Endothelial cell of umbilical vein (primary cell): ENCODE measurements around the gene HES7. TPM values are rescaled to one million over a fixed set of nuclear protein-coding genes. Genes with fewer than 3 reads are reported as not detected.

Experiments
- BruUV-seq: library from RNA; stranded (reverse); fragments of 400-500 nt; replicated peaks from 2 replicates; lab custom pipeline; 2021; lab: Mats Ljungman, UMichigan
- CTCF ChIA-PET: fragments of 300-600, 350-600 bp; sonication (Branson Sonifier 250); formaldehyde crosslinking; loops from one replicate; lab custom pipeline; 2021; ENCODE audit warnings: antibody characterized with exemption, inconsistent platforms; lab: Charles Lee
- POLR2A ChIA-PET: fragments of 300-600, 350-600 bp; sonication (Branson Sonifier 250); formaldehyde crosslinking; loops from one replicate; lab custom pipeline; 2021; ENCODE audit warnings: antibody characterized with exemption, inconsistent platforms; lab: Charles Lee
- DNase-seq: peaks from one replicate; pipeline ENCODE4 v3.0.0-alpha.2; 2011; ENCODE audit warnings: low read depth, low spot score
- FAIRE-seq: peaks from 2 replicates; lab custom pipeline; 2011; peaks lifted over from hg19 to GRCh38; lab: Jason Lieb, UNC
- H2AFZ ChIP-seq: 2 replicates; pipeline ENCODE4 v1.6.0; 2012; ENCODE audit warnings: low read depth, low read length, control low read depth, inconsistent platforms
- H3K27ac ChIP-seq: 2 replicates; pipeline ENCODE4 v1.5.1; 2011; ENCODE audit warnings: low read depth, mild to moderate bottlenecking, control low read depth, low read length, moderate library complexity; ENCODE audit not compliant: insufficient read depth
- H3K27me3 ChIP-seq, 2 experiments: 2 replicates each; pipeline versions ENCODE4 v1.6.0 to v1.6.1; 2011; ENCODE audit warnings: low read length in 2 of 2, mixed read lengths in 1 of 2; ENCODE audit not compliant: control insufficient read depth in 2 of 2, insufficient read depth in 2 of 2
- H3K36me3 ChIP-seq, 2 experiments: 2 replicates in 1 of 2; 3 replicates in 1 of 2; pipeline ENCODE4 v1.5.1; 2011; ENCODE audit warnings: low read length in 2 of 2, mild to moderate bottlenecking in 1 of 2, moderate library complexity in 1 of 2; ENCODE audit not compliant: control insufficient read depth in 2 of 2, insufficient read depth in 2 of 2; ENCODE audit errors: extremely low read depth in 1 of 2
- H3K4me1 ChIP-seq: 3 replicates; pipeline ENCODE4 v1.5.1; 2011; ENCODE audit warnings: mild to moderate bottlenecking, low read length; ENCODE audit not compliant: control insufficient read depth, insufficient read depth; ENCODE audit errors: extremely low read depth
- H3K4me2 ChIP-seq: 2 replicates; pipeline ENCODE4 v1.6.1; 2011; ENCODE audit warnings: low read length, control low read depth, mixed read lengths; ENCODE audit not compliant: insufficient read depth
- H3K4me3 ChIP-seq, 3 experiments: fragments of 200-600 bp in 1 of 3; sonication (generic), shearing (Covaris generic) in 1 of 3; replicated peaks in 1 of 3; 2 replicates each; pipeline ENCODE4 v1.5.1; 2011 to 2016; ENCODE audit warnings: control low read depth in 3 of 3, low read length in 3 of 3, mild to moderate bottlenecking in 2 of 3, inconsistent platforms in 1 of 3, low read depth in 1 of 3, moderate library complexity in 1 of 3; ENCODE audit not compliant: insufficient read depth in 1 of 3
- H3K79me2 ChIP-seq: 2 replicates; pipeline ENCODE4 v1.6.0; 2012; ENCODE audit warnings: low read length, inconsistent platforms; ENCODE audit not compliant: control insufficient read depth, insufficient read depth
- H3K9ac ChIP-seq: replicated peaks from 2 replicates; pipeline ENCODE3; 2011; ENCODE audit warnings: low read length, control low read depth; ENCODE audit not compliant: insufficient read depth; ENCODE audit errors: extremely low read depth
- H3K9me1 ChIP-seq: replicated peaks from 3 replicates; pipeline ENCODE4 v1.6.0; 2011; ENCODE audit warnings: mild to moderate bottlenecking, low read length; ENCODE audit not compliant: control insufficient read depth, insufficient read depth; ENCODE audit errors: extremely low read depth
- H3K9me3 ChIP-seq: replicated peaks from 2 replicates; pipeline ENCODE4 v1.5.1; 2012; ENCODE audit warnings: low read length, inconsistent platforms; ENCODE audit not compliant: control insufficient read depth, insufficient read depth
- H4K20me1 ChIP-seq: replicated peaks from 2 replicates; pipeline ENCODE3; 2011; ENCODE audit warnings: mild to moderate bottlenecking, low read length; ENCODE audit not compliant: control insufficient read depth, insufficient read depth; ENCODE audit errors: extremely low read depth
- EZH2 ChIP-seq: IDR thresholded peaks from 2 replicates; pipeline ENCODE4 v1.6.1; 2012; ENCODE audit warnings: borderline replicate concordance, low read depth, mild to moderate bottlenecking, moderate library complexity, low read length, inconsistent platforms; ENCODE audit not compliant: severe bottlenecking
- FOS ChIP-seq: IDR thresholded peaks from 2 replicates; pipeline ENCODE4 v1.6.1; 2011; ENCODE audit warnings: mild to moderate bottlenecking, low read length, moderate library complexity, borderline replicate concordance; ENCODE audit not compliant: insufficient read depth
- GATA2 ChIP-seq: IDR thresholded peaks from 2 replicates; pipeline ENCODE4 v1.7.0; 2011; ENCODE audit warnings: low read depth, mild to moderate bottlenecking, moderate library complexity, mixed read lengths, low read length; ENCODE audit not compliant: insufficient read length, insufficient read depth
- JUN ChIP-seq: IDR thresholded peaks from 2 replicates; pipeline ENCODE4 v1.6.1; 2011; ENCODE audit warnings: borderline replicate concordance, low read depth; ENCODE audit not compliant: insufficient read length, insufficient read depth
- MYC ChIP-seq: IDR thresholded peaks from one replicate; pipeline ENCODE4 v1.6.1; 2011; ENCODE audit warnings: mild to moderate bottlenecking, low read depth, low read length
- POLR2A ChIP-seq: IDR thresholded peaks from 2 replicates; pipeline ENCODE4 v1.6.1; 2012; ENCODE audit warnings: low read depth, mild to moderate bottlenecking, control low read depth, low read length
- POLR2AphosphoS5 ChIP-seq: IDR thresholded peaks from 2 replicates; pipeline ENCODE4 v1.6.1; 2012; ENCODE audit warnings: low read depth, mild to moderate bottlenecking, control low read depth, low read length, moderate library complexity; ENCODE audit not compliant: insufficient read depth
- dilution Hi-C: fragments of 300-500 bp; cut with MboI; formaldehyde crosslinking; loops from one replicate; pipeline ENCODE4 v1.15.0; 2019; ENCODE audit warnings: low sequenced_read_pairs; ENCODE audit not compliant: extremely low pct_ligation_motif_present
- intact Hi-C: fragments of 100-400 bp; cut with micrococcal nuclease; formaldehyde crosslinking; loops from one replicate; pipeline ENCODE4 v1.10.0; 2022
- polyA plus RNA-seq, 4 experiments: library from polyadenylated mRNA; depleted of rRNA in 3 of 4; stranded (reverse) in 3 of 4; unstranded in 1 of 4; fragments of >200 nt; gene quantifications; 2 replicates each; pipeline versions ENCODE4 v1.2.1 to v1.2.3, GENCODE V29; 2011 to 2012; ENCODE audit warnings: missing spikeins in 1 of 4
- total RNA-seq: library from RNA; stranded (reverse); gene quantifications from 2 replicates; pipeline ENCODE4 v1.2.3, GENCODE V29; 2021
- TF ChIP-seq, protein P1 (sequence below): IDR thresholded peaks from 2 replicates; pipeline ENCODE4 v1.6.1; 2011; ENCODE audit not compliant: insufficient read depth, insufficient read length
- TF ChIP-seq, protein P2 (sequence below), 2 donors: IDR thresholded peaks; 1 replicate in 1 of 2; 2 replicates in 1 of 2; pipeline ENCODE4 v1.5.1; 2011; ENCODE audit warnings: low read length in 2 of 2, mild to moderate bottlenecking in 2 of 2, moderate library complexity in 2 of 2, control low read depth in 1 of 2, inconsistent platforms in 1 of 2, low read depth in 1 of 2; ENCODE audit not compliant: insufficient read depth in 1 of 2; ENCODE audit errors: extremely low read depth in 1 of 2

Gene HES7
- total and polyA plus RNA-seq, 2 donors (not counting 3 experiments of a cell fraction or from before 2014, with no cell fraction given) = 0.19 to 0.51 TPM

DNA sequence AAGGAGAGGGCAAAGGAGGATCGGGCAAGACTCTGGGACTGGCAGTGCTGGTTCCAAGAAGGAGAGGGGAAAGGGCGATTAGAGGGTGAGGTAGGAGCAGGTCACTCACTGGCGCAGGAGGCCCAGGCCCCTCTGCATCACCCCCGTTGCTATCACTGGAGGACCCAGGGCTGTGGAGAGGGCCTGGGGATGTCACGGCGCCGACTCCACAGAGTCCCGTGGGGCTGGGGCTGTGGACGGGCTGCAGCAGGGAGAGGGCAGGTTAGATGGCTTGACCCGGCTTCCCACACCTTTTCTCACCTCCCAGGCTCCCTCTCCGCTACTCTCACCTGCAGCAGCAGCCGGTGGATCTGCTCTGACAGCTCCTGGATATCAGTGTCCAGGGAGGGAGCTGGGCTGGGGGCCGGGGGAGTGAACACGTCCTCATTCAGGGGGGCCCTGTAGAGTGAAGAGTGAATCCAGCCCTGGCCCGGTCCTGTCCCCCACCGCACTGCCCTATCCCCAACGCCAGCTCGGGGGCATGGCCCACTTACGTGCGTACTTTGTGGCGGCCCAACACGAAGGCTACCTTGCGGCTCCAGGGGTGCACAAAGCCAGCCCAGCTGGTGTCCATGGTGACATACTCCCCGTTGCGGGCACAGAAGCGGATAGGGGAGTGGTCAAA, 23.4 kb upstream of the HES7 start:
- Histone ChIP-seq H3K36me3 (peaks cover 2 to 66% of the 10 kb centered on the region in 2 experiments), H3K4me1 (peaks cover 10% of the 10 kb centered on the region), H4K20me1 (no peaks in the 10 kb centered on the region), H3K9me3 (no peaks in the 10 kb centered on the region), H3K9ac (no peak overlapping the region), H3K27me3 (no peaks in the 10 kb centered on the region), H3K4me3 (no peak overlapping the region), H3K27ac (no peak overlapping the region), H3K4me2 (no peak overlapping the region), H3K9me1 (no peaks in the 10 kb centered on the region), H2AFZ (no peak overlapping the region), H3K79me2 (peaks cover 5% of the 10 kb centered on the region)
- CTCF ChIA-PET = no interaction called here
- no TSS peak for BruUV-seq
- TF ChIP-seq, protein P1, sequence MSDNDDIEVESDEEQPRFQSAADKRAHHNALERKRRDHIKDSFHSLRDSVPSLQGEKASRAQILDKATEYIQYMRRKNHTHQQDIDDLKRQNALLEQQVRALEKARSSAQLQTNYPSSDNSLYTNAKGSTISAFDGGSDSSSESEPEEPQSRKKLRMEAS = no peak
- TF ChIP-seq EZH2 = no peak
- no peak for TF ChIP-seq MYC
- no peak for TF ChIP-seq POLR2A
- no peak for TF ChIP-seq FOS
- no peak for TF ChIP-seq POLR2AphosphoS5
- TF ChIP-seq, protein P2, sequence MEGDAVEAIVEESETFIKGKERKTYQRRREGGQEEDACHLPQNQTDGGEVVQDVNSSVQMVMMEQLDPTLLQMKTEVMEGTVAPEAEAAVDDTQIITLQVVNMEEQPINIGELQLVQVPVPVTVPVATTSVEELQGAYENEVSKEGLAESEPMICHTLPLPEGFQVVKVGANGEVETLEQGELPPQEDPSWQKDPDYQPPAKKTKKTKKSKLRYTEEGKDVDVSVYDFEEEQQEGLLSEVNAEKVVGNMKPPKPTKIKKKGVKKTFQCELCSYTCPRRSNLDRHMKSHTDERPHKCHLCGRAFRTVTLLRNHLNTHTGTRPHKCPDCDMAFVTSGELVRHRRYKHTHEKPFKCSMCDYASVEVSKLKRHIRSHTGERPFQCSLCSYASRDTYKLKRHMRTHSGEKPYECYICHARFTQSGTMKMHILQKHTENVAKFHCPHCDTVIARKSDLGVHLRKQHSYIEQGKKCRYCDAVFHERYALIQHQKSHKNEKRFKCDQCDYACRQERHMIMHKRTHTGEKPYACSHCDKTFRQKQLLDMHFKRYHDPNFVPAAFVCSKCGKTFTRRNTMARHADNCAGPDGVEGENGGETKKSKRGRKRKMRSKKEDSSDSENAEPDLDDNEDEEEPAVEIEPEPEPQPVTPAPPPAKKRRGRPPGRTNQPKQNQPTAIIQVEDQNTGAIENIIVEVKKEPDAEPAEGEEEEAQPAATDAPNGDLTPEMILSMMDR (IDR thresholded peaks at IDR 0.05; ENCODE audit: extremely low read depth in 1 of 2, insufficient read depth in 1 of 2, low read depth in 1 of 2, low read length in 2 of 2) = no peak
- no peak for TF ChIP-seq GATA2
- no peak for TF ChIP-seq JUN
- POLR2A ChIA-PET = no interaction called here
- DNase-seq = no peak
- FAIRE-seq = no peak
- dilution Hi-C loops = no loop called here
- intact Hi-C loops = no loop called here
